Gastrocnemius medialis (tissue), 4 donors: ENCODE results near the gene FBLN1. TPM values are rescaled to one million over a fixed set of nuclear protein-coding genes. Genes with fewer than 3 reads are reported as not detected.

Experiments used
- ATAC-seq, 2 donors: fragments of 150-250 bp; one replicate each; pipeline ENCODE4 v1.9.1; 2016
- DNase-seq, 2 donors: peaks; one replicate each; pipeline ENCODE4 v3.0.0-alpha.2; 2019
- H3K27ac ChIP-seq, 4 donors: fragments of 200-600 bp; sonication (generic); 1 replicate in 1 of 4; 2 replicates in 3 of 4; pipeline ENCODE4 v1.5.1; 2016 to 2018; ENCODE audit warnings: mild to moderate bottlenecking in 2 of 4, moderate library complexity in 1 of 4
- H3K27me3 ChIP-seq, 3 donors: fragments of 200-600 bp; sonication (generic) in 2 of 3; 1 replicate in 1 of 3; 2 replicates in 2 of 3; pipeline versions ENCODE4 v1.5.1 to v1.6.0; 2016 to 2019; ENCODE audit warnings: mild to moderate bottlenecking in 1 of 3, moderate library complexity in 1 of 3
- H3K36me3 ChIP-seq, 2 donors: fragments of 200-600 bp; sonication (generic) in 1 of 2; one replicate each; pipeline ENCODE4 v1.5.1; 2017 to 2018
- H3K4me1 ChIP-seq, 2 donors: fragments of 200-600 bp; sonication (generic) in 1 of 2; one replicate each; pipeline ENCODE4 v1.5.1; 2016 to 2017; ENCODE audit warnings: mild to moderate bottlenecking in 2 of 2
- H3K4me3 ChIP-seq, 4 donors: fragments of 200-600 bp; sonication (generic) in 3 of 4; 1 replicate in 1 of 4; 2 replicates in 3 of 4; pipeline ENCODE4 v1.5.1; 2016 to 2019; ENCODE audit warnings: mild to moderate bottlenecking in 2 of 4
- H3K9me3 ChIP-seq, 3 donors: fragments of 200-600 bp; sonication (generic) in 2 of 3; 1 replicate in 1 of 3; 2 replicates in 2 of 3; pipeline ENCODE4 v1.5.1; 2016 to 2019
- CTCF ChIP-seq, 5 experiments: fragments of 450-650 bp in 3 of 5; fragments of 200-600 bp in 2 of 5; sonication (generic) in 2 of 5; IDR thresholded peaks in 4 of 5; conservative IDR thresholded peaks in 1 of 5; 1 replicate in 4 of 5; 2 replicates in 1 of 5; pipeline ENCODE4 v1.5.1; 2016 to 2019; ENCODE audit warnings: antibody characterized with exemption in 5 of 5, mild to moderate bottlenecking in 3 of 5, moderate library complexity in 3 of 5
- POLR2A ChIP-seq, 2 donors: fragments of 450-650 bp; IDR thresholded peaks; one replicate each; pipeline ENCODE4 v1.6.1; 2017; ENCODE audit warnings: antibody characterized with exemption in 2 of 2, mild to moderate bottlenecking in 2 of 2, moderate library complexity in 2 of 2
- in situ Hi-C, 4 donors: fragments of 200-750 bp; cut with MboI; loops; one replicate each; pipeline versions ENCODE4 v1.15.0 to v1.8.0; 2017; ENCODE audit warnings: low sequenced_read_pairs in 4 of 4
- intact Hi-C: fragments of 100-400 bp; cut with DNase I; formaldehyde crosslinking; loops from one replicate; pipeline ENCODE4 v1.15.1; 2023; ENCODE audit warnings: low total_unique reads
- total RNA-seq, 4 donors: library from RNA; depleted of rRNA; stranded (reverse); fragments of >200 nt; gene quantifications; one replicate each; pipeline versions ENCODE4 v1.1.0 to v1.2.3, GENCODE V29; 2016

FBLN1 gene
- total RNA-seq, 4 donors from 2014 or later = 12.5 to 37.1 (median 19.2) TPM

DNA sequence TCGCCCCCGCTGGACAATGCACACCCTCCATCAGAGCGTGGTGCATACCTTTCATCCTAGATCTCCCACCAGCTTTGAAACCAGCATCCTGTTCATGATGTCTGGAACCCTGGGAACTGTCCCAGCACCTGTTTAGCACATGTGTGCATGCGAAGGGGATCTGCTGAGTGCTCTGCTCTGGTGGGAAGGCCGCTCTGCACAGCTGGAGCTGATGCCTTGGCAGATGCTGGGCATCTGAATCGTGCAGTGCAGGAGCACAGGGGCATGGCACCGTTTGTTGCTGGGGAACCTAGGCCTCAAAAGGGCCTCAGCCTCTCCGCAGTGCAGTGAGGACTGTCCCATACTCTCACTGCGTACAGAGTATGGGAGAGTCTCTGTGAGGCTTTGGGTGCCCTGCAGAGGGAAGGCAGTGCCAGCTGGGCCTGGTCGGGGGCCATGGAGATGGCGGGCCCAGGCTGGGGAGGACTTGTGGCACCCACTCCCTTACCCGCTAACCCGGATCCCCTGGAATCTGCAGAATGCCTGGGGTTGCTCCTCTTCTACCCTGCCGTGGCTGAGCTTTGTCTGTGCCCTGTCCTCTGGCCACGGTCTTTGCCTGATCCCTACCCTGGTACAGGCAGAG lies 96.0 kb downstream of the FBLN1 start:
- Histone ChIP-seq H3K4me1 (peaks cover 4 to 16% of the 10 kb centered on the region in 2 donors), H3K27ac (no peak overlapping the region), H3K4me3 (no peak overlapping the region), H3K27me3 (no peaks in the 10 kb centered on the region), H3K9me3 (no peaks in the 10 kb centered on the region), H3K36me3 (no peaks in the 10 kb centered on the region)
- in situ Hi-C loops (no loop called here), intact Hi-C loops (no loop called here)
- DNase-seq (no peak), ATAC-seq (no peak)
- no peak for TF ChIP-seq POLR2A (IDR thresholded peaks at IDR 0.05)
- no peak for TF ChIP-seq CTCF (IDR thresholded peaks at IDR 0.05 in 4 of 5, conservative IDR thresholded peaks at IDR 0.05 in 1 of 5)

DNA sequence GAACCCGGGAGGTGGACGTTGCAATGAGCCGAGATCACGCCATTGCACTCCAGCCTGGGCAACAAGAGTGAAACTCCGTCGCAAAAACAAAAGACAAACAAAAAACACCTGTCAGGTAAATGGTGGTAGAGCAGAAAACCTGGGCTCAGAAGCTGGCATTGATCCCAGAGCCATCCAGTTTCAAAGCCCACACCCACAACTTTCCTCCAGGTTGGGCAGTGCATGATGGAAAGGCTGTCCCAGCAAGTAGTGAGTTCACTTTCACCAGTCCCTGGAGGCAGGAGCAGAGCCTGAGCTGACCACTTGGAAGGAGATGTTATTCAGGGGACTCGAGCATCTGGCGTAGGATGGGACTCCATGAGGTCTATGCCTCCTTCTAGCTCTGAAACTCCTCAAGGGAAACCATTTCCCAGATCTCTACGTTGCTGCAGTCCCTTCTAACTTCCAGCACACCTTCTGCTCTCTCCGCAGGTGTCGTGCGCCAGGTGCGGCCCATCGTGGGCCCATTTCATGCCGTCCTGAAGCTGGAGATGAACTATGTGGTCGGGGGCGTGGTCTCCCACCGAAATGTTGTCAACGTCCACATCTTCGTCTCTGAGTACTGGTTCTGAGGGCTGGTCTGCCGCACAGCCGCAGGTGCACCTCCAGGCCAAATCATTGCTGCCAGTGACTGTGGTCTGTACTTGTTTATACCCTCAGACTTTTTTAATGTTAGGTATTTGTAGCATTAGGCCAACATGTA lies 97.3 kb downstream of the FBLN1 start:
- H3K27me3 ChIP-seq = no peaks in the 10 kb centered on the region
- in situ Hi-C loops (no loop called here), intact Hi-C loops (no loop called here)
- H3K27ac ChIP-seq = no peak overlapping the region
- no peaks in the 10 kb centered on the region for H3K9me3 ChIP-seq
- peaks cover 4 to 16% of the 10 kb centered on the region in 2 donors for H3K4me1 ChIP-seq
- no peak for ATAC-seq
- H3K36me3 ChIP-seq = no peaks in the 10 kb centered on the region
- no peak for DNase-seq
- H3K4me3 ChIP-seq = no peak overlapping the region
- TF ChIP-seq CTCF (IDR thresholded peaks at IDR 0.05 in 4 of 5, conservative IDR thresholded peaks at IDR 0.05 in 1 of 5) (no peak), POLR2A (IDR thresholded peaks at IDR 0.05) (no peak)

DNA sequence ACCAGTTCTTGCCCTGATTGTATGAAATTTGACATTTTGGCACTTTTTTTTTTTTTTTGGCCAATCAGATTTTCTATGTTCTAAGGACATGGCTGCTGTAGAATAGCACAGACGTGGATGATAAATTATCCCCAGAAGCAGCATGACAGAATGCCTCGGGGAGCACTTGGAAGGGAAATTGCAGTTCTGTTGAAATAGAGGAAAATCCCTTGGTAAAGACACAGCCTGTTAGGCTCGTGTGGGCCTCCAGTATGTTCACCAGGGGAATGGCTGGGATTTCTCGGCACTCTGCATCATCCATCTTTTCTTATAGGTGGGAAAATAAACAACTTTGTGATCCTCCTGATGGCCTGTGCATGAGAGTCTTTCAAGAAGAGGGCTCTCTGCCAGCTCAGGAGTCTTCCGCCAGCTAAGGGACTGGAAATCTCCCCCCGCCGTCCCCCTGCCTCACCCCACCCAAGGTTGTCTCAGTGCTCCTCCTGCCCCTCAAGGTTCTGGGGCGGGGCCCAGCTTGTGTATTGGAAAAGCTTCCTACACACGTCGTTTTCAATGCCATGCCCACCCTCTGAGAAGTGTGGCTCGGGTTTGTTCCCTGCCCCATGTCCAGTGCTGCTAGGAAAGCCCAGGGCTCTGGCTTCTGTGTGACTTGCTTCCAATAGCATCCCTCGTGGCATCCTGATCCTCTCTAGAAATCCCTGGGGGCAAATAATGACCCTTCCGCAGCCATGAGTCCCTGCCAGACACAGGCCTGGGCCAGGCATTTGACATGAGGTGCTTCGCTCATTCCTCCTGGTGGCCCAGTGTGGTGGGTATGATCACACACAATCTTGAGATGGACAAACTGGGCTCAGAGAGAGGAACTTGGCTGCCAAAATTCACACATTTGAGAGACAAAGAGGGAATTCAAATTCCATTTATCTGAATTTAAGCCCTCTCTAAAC lies 98.4 kb downstream of the FBLN1 start:
- H3K9me3 ChIP-seq = no peaks in the 10 kb centered on the region
- peaks cover 4 to 16% of the 10 kb centered on the region in 2 donors for H3K4me1 ChIP-seq
- TF ChIP-seq POLR2A (IDR thresholded peaks at IDR 0.05) = no peak
- TF ChIP-seq CTCF (IDR thresholded peaks at IDR 0.05 in 4 of 5, conservative IDR thresholded peaks at IDR 0.05 in 1 of 5) = no peak
- in situ Hi-C loops = no loop called here
- no peak for ATAC-seq
- H3K36me3 ChIP-seq = no peaks in the 10 kb centered on the region
- intact Hi-C loops = no loop called here
- H3K27ac ChIP-seq = no peak overlapping the region
- DNase-seq = no peak
- H3K27me3 ChIP-seq = no peaks in the 10 kb centered on the region
- no peak overlapping the region for H3K4me3 ChIP-seq

DNA sequence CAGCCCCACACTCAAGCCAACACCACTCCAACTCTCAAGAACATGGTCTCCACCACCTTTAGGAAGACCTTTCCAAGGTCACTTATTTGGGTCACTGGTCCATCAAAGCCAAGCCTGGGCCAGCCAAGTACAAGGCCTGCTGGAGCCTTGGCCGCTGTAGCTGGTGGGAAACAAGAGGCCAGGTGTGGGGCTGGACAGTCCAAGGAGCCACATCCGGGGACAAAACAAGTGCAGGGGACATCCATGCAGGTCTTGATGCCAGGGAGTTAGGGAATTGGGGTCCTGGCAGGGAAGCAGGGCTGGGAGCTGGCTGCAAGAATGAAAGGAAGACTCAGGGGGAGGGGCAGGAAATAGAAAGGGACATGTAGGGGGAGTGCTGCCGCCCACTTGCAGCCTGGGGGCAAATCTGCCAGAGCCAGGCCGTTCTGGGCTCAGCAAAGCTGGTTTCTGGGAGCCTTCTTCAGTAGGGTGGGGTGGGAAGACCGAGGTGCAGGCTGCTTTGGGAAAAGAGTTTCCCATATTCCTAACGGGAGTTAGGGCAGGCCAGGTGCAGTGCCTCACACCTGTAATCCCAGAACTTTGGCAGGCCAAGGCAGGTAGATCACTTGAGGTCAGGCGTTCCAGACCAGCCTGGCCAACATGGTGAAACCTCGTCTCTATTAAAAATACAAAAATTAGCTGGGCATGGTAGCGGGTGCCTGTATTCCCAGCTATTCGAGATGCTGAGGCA lies 99.5 kb downstream of the FBLN1 start:
- ATAC-seq = no peak
- Histone ChIP-seq H3K36me3 (no peaks in the 10 kb centered on the region), H3K27ac (no peak overlapping the region), H3K27me3 (no peaks in the 10 kb centered on the region), H3K4me1 (peaks cover 4 to 15% of the 10 kb centered on the region in 2 donors), H3K9me3 (no peaks in the 10 kb centered on the region), H3K4me3 (no peak overlapping the region)
- in situ Hi-C loops = no loop called here
- intact Hi-C loops = no loop called here
- TF ChIP-seq CTCF (IDR thresholded peaks at IDR 0.05 in 4 of 5, conservative IDR thresholded peaks at IDR 0.05 in 1 of 5) (no peak), POLR2A (IDR thresholded peaks at IDR 0.05) (no peak)
- no peak for DNase-seq
